ENCODE measurements around the gene ATP5MK.

- no peak for TF ChIP-seq CTCF (IDR thresholded peaks at IDR 0.05; ENCODE audit: control extremely low read depth in 1 of 3, insufficient read depth in 1 of 3, low read depth in 1 of 3, low read length in 3 of 3)
- no peak for TF ChIP-seq MAX (IDR thresholded peaks at IDR 0.05)
- no peak for TF ChIP-seq POLR2A (IDR thresholded peaks at IDR 0.05; ENCODE audit: control extremely low read depth in 1 of 2, low read depth in 2 of 2, low read length in 2 of 2)
- no peak for TF ChIP-seq ATF3 (IDR thresholded peaks at IDR 0.05; ENCODE audit: insufficient read depth, low read depth, low read length)
- TF ChIP-seq SP1 (IDR thresholded peaks at IDR 0.05; ENCODE audit: low read depth, low read length), result no peak
- TF ChIP-seq PHF8 (conservative IDR thresholded peaks at IDR 0.05; ENCODE audit: low read depth, low read length), result no peak
- no peak for TF ChIP-seq NANOG (IDR thresholded peaks at IDR 0.05; ENCODE audit: insufficient read depth, low read depth, low read length, poor library complexity, severe bottlenecking)
- TF ChIP-seq SIN3A (conservative IDR thresholded peaks at IDR 0.05 in 1 of 2, IDR thresholded peaks at IDR 0.05 in 1 of 2; ENCODE audit: low read depth in 1 of 2, low read length in 2 of 2), result no peak
- no peak for TF ChIP-seq YY1 (IDR thresholded peaks at IDR 0.05; ENCODE audit: low read depth, low read length)
- TF ChIP-seq CHD2 (IDR thresholded peaks at IDR 0.05; ENCODE audit: low read length), result no peak
Observed at GRCh38 chr10:103419101-103419500, 22.8 kb upstream of the ATP5MK start.

Data from H1 (cell line).